Measurements from ENCODE around the gene SCUBE1.
A peak's percentile ranks its signal among the peaks of the same experiment; 100 is the strongest.

The SCUBE1 gene

DNA sequence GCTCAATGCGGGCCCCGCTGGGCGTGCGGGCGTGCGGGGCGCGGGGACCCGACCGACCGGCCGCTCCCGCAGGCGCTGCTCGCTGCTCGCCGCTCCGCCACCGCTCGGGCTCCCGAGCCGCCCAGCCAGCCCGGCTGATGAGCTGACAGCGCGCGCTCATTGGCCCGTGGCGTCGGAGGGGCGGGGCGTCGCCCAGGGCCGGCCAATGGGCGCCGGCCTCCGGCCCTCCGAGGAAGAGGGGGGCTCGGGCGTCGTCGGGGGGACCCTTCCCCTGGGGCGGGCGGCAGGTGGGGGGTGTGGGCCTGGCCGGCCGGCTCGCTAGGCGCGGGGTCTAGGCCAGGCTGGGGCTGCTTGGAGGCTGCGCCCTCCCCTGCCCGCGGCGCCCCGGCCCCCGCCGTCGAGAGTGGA lies at the start of gene SCUBE1:
Gene SCUBE1, minus strand, starts transcription at position 111 of the 408 bp plus-strand sequence. CDS start 111 bp downstream, outside the sequence.
- peak; percentile 19 for DNase-seq (ENCODE audit: low read depth)

GRCh38 chr22:43392385-43392989 lies 49.3 kb upstream of the SCUBE1 start:
- no peak for DNase-seq (ENCODE audit: low read depth)

- DNase-seq (ENCODE audit: low read depth) = no peak
Observed at GRCh38 chr22:43391306-43391705, 48.1 kb upstream of the SCUBE1 start.

DNA sequence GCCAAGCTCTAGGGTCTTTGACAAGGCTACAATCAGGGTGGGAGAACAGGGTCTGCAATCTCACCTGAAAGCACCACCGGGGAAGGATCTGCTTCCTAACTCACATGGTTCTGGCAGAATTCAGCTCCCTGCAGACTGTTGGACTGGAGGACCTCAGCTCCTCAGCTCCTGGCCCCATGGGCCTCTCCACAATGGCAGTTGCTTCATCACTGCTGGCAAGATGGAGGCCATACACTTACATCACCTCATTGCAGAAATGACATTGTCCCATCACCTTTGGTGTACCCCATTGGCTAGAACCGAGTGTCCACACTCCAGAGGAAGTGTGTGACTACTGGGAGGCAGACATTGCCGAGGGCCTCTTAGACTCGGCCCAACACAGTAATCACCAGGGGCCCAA lies 47.7 kb upstream of the SCUBE1 start:
- no peak for DNase-seq (ENCODE audit: low read depth)

GRCh38 chr22:43390166-43390565 lies 47.0 kb upstream of the SCUBE1 start:
- DNase-seq (ENCODE audit: low read depth) = no peak

- no peak for DNase-seq (ENCODE audit: low read depth)
Observed at GRCh38 chr22:43389227-43389836, 46.2 kb upstream of the SCUBE1 start.

GRCh38 chr22:43388420-43388851 lies 45.3 kb upstream of the SCUBE1 start:
- DNase-seq (ENCODE audit: low read depth) = peak; percentile 58

GRCh38 chr22:43387815-43388214 lies 44.6 kb upstream of the SCUBE1 start:
- DNase-seq (ENCODE audit: low read depth) = no peak

GRCh38 chr22:43385770-43386641 lies 42.8 kb upstream of the SCUBE1 start:
- DNase-seq (ENCODE audit: low read depth) = peak; percentile 44

DNA sequence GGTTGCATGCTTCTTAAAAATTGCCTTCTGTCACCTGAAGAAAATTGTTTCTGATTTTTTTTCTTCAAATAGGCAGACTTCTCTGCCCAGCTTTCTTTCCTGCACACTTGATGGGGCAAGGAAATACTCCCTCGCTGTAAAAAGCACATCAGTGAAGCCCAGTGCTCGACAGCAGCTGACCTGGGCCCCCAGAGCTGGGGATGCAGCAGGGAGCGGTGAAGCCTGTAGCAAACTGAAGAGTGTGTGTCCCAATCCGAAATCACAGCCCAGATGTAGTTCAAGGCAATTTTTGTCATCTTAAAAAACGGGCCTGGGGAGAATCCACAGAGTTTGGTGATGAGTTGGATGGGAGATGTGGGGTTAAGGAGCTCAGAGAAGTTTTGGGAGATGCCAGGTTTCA lies 41.7 kb upstream of the SCUBE1 start:
- no peak for DNase-seq (ENCODE audit: low read depth)

GRCh38 chr22:43381693-43382092 lies 38.5 kb upstream of the SCUBE1 start:
- no peak for DNase-seq (ENCODE audit: low read depth)

GRCh38 chr22:43377896-43378704 lies 34.9 kb upstream of the SCUBE1 start:
- no peak for DNase-seq (ENCODE audit: low read depth)

GRCh38 chr22:43377548-43377895 lies 34.4 kb upstream of the SCUBE1 start:
- no peak for DNase-seq (ENCODE audit: low read depth)

GRCh38 chr22:43376765-43377547 lies 33.8 kb upstream of the SCUBE1 start:
- DNase-seq (ENCODE audit: low read depth) = peak; percentile 40

- no peak for DNase-seq (ENCODE audit: low read depth)
Observed at GRCh38 chr22:43375951-43376455, 32.8 kb upstream of the SCUBE1 start.

DNA sequence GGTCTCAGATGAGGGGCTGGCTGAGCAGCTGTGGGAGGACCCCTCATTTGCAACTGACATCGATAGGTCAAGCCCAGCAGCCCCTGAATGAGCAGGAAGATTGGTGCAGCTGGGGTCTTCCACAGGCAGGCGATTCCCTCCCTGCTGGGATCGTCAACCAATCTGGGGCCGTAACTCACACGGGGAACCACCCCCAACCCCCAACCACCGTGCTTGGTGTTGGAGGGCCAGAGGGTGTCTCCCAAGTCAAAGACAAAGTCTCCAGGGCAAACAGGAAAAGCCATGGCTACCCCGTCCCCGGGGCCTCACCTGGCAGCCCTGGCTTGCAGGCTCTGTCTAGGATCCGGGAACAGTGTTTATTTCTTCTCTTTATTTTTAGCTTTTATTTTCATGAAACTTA lies 26.9 kb upstream of the SCUBE1 start:
- no peak for DNase-seq (ENCODE audit: low read depth)

DNA sequence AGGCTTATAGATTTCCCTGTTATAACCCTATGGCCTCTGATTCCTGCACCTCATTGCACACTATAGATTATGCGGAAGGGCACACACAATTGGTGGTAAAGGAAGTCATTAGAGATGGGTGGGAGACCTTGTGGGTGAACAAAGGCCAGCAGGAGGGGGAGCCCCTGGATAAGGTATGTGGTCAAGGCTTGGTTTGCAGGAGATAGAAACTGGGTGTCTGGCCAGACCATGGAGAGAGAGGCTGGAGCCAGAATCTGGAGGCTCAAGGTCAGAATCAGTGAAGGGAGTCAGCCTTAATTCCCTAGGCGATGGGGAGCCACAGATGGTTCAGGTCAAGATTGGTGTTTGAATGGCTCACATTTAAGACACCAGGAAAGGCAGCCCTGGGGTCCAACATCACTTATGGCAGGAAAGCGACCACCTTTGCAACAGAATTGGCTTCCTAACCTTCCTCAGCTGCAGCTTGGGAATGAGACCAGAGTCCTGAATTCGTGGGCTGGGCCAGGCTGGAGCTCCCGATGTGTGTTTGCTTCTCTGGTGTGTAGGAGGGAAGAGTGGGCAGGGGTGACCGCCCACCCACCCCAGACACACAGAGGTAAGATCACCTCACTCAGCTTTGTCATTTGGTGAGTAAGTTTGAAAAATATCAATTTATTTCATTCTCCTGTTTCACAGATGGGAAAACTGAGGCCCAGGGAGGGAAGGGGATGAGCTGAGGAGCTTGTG lies 22.7 kb upstream of the SCUBE1 start:
- DNase-seq (ENCODE audit: low read depth) = no peak

DNA sequence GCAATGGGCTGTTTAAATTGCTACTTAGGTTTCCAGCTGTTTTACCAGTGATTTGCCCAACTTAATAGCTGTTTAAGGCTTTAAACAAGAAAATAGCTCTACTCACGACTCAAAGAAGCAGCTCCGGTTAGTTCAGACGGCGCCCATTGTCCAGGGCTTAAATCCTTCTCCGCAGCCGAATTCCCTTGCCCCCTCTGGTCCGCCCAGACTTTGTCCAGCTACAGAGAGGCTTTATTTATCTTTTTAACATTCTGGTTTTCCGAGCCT lies 20.9 kb upstream of the SCUBE1 start:
- no peak for DNase-seq (ENCODE audit: low read depth)

GRCh38 chr22:43363315-43364168 lies 20.4 kb upstream of the SCUBE1 start:
- no peak for DNase-seq (ENCODE audit: low read depth)

GRCh38 chr22:43360576-43360975 lies 17.4 kb upstream of the SCUBE1 start:
- DNase-seq (ENCODE audit: low read depth) = no peak

Measured in stimulated activated CD8-positive, alpha-beta memory T cell treated with anti-CD3 and anti-CD28 coated beads, Interleukin-12 subunit alpha, Interleukin-12 subunit beta, amount 100 ng/mL, for 4 hours (primary cell).